ENCODE data around the gene GPATCH1.

DNA sequence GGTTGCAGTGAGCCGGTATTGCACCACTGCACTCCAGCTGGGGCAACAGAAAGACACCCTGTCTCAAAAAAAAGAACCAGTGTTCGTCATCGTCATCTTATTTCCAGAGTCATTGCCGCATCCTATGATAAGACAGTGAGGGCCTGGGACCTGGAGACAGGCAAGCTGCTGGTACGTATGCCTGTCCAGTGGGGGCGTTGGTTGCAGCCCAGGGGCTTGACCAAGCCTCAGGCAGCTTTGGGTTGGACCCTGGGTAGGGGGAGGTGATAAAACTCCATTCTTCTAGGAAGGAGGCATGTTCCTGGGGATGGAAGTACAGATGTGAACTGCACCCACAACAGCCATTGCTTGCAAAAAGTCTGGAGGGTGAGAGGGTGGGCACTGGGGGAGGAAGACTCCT lies 66.6 kb downstream of the GPATCH1 start:
- TF ChIP-seq, protein P1, sequence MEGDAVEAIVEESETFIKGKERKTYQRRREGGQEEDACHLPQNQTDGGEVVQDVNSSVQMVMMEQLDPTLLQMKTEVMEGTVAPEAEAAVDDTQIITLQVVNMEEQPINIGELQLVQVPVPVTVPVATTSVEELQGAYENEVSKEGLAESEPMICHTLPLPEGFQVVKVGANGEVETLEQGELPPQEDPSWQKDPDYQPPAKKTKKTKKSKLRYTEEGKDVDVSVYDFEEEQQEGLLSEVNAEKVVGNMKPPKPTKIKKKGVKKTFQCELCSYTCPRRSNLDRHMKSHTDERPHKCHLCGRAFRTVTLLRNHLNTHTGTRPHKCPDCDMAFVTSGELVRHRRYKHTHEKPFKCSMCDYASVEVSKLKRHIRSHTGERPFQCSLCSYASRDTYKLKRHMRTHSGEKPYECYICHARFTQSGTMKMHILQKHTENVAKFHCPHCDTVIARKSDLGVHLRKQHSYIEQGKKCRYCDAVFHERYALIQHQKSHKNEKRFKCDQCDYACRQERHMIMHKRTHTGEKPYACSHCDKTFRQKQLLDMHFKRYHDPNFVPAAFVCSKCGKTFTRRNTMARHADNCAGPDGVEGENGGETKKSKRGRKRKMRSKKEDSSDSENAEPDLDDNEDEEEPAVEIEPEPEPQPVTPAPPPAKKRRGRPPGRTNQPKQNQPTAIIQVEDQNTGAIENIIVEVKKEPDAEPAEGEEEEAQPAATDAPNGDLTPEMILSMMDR (conservative IDR thresholded peaks at IDR 0.05; ENCODE audit: low read depth, low read length), result no peak
- TF ChIP-seq MAZ (IDR thresholded peaks at IDR 0.05; ENCODE audit: borderline replicate concordance, low read depth, low read length), result no peak
- no peak for TF ChIP-seq RAD21 (IDR thresholded peaks at IDR 0.05; ENCODE audit: low read length)
- no peak for TF ChIP-seq POLR2A (IDR thresholded peaks at IDR 0.05; ENCODE audit: low read depth, low read length)
- TF ChIP-seq, protein P2, sequence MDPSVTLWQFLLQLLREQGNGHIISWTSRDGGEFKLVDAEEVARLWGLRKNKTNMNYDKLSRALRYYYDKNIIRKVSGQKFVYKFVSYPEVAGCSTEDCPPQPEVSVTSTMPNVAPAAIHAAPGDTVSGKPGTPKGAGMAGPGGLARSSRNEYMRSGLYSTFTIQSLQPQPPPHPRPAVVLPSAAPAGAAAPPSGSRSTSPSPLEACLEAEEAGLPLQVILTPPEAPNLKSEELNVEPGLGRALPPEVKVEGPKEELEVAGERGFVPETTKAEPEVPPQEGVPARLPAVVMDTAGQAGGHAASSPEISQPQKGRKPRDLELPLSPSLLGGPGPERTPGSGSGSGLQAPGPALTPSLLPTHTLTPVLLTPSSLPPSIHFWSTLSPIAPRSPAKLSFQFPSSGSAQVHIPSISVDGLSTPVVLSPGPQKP (IDR thresholded peaks at IDR 0.05; ENCODE audit: borderline replicate concordance, low read depth, low read length), result no peak
- no peak for TF ChIP-seq RCOR1 (IDR thresholded peaks at IDR 0.05; ENCODE audit: insufficient replicate concordance, low read length)
- TF ChIP-seq MXI1 (IDR thresholded peaks at IDR 0.05; ENCODE audit: borderline replicate concordance, low read depth, low read length), result no peak
- TF ChIP-seq, protein P3, sequence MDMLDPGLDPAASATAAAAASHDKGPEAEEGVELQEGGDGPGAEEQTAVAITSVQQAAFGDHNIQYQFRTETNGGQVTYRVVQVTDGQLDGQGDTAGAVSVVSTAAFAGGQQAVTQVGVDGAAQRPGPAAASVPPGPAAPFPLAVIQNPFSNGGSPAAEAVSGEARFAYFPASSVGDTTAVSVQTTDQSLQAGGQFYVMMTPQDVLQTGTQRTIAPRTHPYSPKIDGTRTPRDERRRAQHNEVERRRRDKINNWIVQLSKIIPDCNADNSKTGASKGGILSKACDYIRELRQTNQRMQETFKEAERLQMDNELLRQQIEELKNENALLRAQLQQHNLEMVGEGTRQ (IDR thresholded peaks at IDR 0.05; ENCODE audit: low read depth, low read length), result no peak
- no peak for TF ChIP-seq SMC3 (IDR thresholded peaks at IDR 0.05; ENCODE audit: low read depth, low read length)
- TF ChIP-seq CEBPB (IDR thresholded peaks at IDR 0.05; ENCODE audit: low read depth, low read length), result no peak
- TF ChIP-seq FOS (IDR thresholded peaks at IDR 0.05; ENCODE audit: low read depth, low read length), result no peak
- no peak for TF ChIP-seq BHLHE40 (IDR thresholded peaks at IDR 0.05; ENCODE audit: low read depth, low read length)

All from IMR-90 (cell line).